ENCODE measurements around the gene FAM13A. TPM values are rescaled to one million over a fixed set of nuclear protein-coding genes. Genes with fewer than 3 reads are reported as not detected.

FAM13A gene
- total and polyA plus RNA-seq, 10 of the 15 experiments (the other 5 are each of a cell fraction or from before 2014, with no cell fraction given), result 0.05 to 1.8 (median 0.27) TPM; not detected in 1

DNA sequence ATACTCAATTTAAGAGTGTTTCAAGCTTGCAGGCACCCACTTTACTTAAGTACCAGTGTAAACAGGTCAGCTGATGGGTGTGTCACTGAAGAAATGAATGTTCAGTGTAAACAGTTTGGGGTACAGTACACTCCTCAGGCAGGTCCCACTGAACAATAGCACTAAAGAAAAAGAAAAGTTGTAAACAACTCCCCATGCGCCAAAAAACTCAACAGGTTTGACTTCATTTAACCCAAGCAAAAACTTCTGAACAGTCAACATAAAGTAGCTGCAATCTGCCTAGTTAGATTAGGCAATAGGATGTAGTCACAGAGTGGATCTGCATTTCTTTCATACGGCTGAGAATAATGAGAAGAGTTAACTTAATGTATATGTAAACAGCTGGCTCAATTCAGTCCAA is 93.2 kb downstream of the FAM13A start:
- ChIA-PET CTCF (interaction anchor here (1.0 kb wide), 1 partner anchor 145 kb away, joined by 3 read pairs; no protein-coding TSS in a partner anchor), SMC1A (ENCODE audit: uncharacterized antibody, unreplicated experiment) (interaction anchor here (0.6 to 1.2 kb wide), 5 partner anchors 10 to 147 kb away, joined by 3 to 7 read pairs (median 3); no protein-coding TSS in a partner anchor), RAD21 (ENCODE audit: unreplicated experiment) (no interaction called here), POLR2A (no interaction called here)
- H3K27me3 ChIP-seq (replicated peaks in 1 of 2; ENCODE audit: control insufficient read depth in 2 of 2, insufficient read depth in 2 of 2, low read length in 1 of 2), result no peaks in the 10 kb centered on the region
- H3K4me2 ChIP-seq (ENCODE audit: control insufficient read depth, insufficient read depth), result no peak overlapping the region
- no peaks in the 10 kb centered on the region for H3K36me3 ChIP-seq (ENCODE audit: control insufficient read depth in 2 of 2, insufficient read depth in 2 of 2, low read length in 1 of 2)
- no peaks in the 10 kb centered on the region; the same call in 2 of the 3 replicates for H3K9me3 ChIP-seq (replicated peaks; ENCODE audit: control insufficient read depth, insufficient read depth, low read length)
- no peak overlapping the region for H3K4me3 ChIP-seq
- ATAC-seq (peak; percentile 42), FAIRE-seq (peak; percentile 13), DNase-seq (ENCODE audit: low read depth, low spot score) (no peak)
- in situ Hi-C loops (cut with MboI), result no loop called here
- no peak overlapping the region for H2AFZ ChIP-seq (ENCODE audit: control insufficient read depth, low read depth, low read length)
- 30% methylated on average over 2 of the region's 2 CpGs for WGBS (ENCODE audit: insufficient coverage, insufficient replicate concordance, low lambda C conversion rate, missing lambda C conversion rate)
- intact Hi-C loops (cut with micrococcal nuclease; ENCODE audit: unreplicated experiment), result no loop called here
- no peaks in the 10 kb centered on the region for H4K20me1 ChIP-seq (ENCODE audit: control insufficient read depth, insufficient read depth)
- no TSS peak for BruUV-seq (replicated peaks)
- H3K79me2 ChIP-seq (ENCODE audit: control insufficient read depth, insufficient read depth, low read length), result no peaks in the 10 kb centered on the region
- no peak overlapping the region for H3K27ac ChIP-seq (ENCODE audit: control insufficient read depth, insufficient read depth)
- TF ChIP-seq, protein P1, sequence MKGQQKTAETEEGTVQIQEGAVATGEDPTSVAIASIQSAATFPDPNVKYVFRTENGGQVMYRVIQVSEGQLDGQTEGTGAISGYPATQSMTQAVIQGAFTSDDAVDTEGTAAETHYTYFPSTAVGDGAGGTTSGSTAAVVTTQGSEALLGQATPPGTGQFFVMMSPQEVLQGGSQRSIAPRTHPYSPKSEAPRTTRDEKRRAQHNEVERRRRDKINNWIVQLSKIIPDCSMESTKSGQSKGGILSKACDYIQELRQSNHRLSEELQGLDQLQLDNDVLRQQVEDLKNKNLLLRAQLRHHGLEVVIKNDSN (IDR thresholded peaks at IDR 0.05; ENCODE audit: borderline replicate concordance, extremely low read length, insufficient read depth, low read depth, low read length), result no peak
- TF ChIP-seq EGR1 (IDR thresholded peaks at IDR 0.05; ENCODE audit: borderline replicate concordance in 1 of 2, low read depth in 2 of 2, low read length in 2 of 2) (no peak), MEF2A (IDR thresholded peaks at IDR 0.05; ENCODE audit: insufficient read depth, low read depth, low read length) (no peak), CREM (IDR thresholded peaks at IDR 0.05; ENCODE audit: low read depth) (no peak), CREB1 (IDR thresholded peaks at IDR 0.05; ENCODE audit: low read depth) (no peak), POLR2A (IDR thresholded peaks at IDR 0.05; ENCODE audit: low read depth, low read length) (no peak), NBN (IDR thresholded peaks at IDR 0.05) (no peak), EZH2 (IDR thresholded peaks at IDR 0.05; ENCODE audit: borderline replicate concordance, control insufficient read depth, low read depth, low read length) (no peak), LARP7 (IDR thresholded peaks at IDR 0.05) (no peak), FOXM1 (IDR thresholded peaks at IDR 0.05; ENCODE audit: low read depth, low read length) (no peak), STAT3 (IDR thresholded peaks at IDR 0.05; ENCODE audit: low read depth, low read length) (no peak), MYB (IDR thresholded peaks at IDR 0.05; ENCODE audit: borderline replicate concordance, low read depth, low read length) (no peak), TCF3 (IDR thresholded peaks at IDR 0.05; ENCODE audit: borderline replicate concordance, insufficient read depth, low read depth, low read length) (no peak), JUND (IDR thresholded peaks at IDR 0.05; ENCODE audit: low read depth, low read length) (no peak), GATAD2B (conservative IDR thresholded peaks at IDR 0.05; ENCODE audit: low read depth) (no peak), NR2C1 (IDR thresholded peaks at IDR 0.05) (no peak), MTA3 (IDR thresholded peaks at IDR 0.05; ENCODE audit: borderline replicate concordance, low read length) (no peak)
- TF ChIP-seq, protein P2, sequence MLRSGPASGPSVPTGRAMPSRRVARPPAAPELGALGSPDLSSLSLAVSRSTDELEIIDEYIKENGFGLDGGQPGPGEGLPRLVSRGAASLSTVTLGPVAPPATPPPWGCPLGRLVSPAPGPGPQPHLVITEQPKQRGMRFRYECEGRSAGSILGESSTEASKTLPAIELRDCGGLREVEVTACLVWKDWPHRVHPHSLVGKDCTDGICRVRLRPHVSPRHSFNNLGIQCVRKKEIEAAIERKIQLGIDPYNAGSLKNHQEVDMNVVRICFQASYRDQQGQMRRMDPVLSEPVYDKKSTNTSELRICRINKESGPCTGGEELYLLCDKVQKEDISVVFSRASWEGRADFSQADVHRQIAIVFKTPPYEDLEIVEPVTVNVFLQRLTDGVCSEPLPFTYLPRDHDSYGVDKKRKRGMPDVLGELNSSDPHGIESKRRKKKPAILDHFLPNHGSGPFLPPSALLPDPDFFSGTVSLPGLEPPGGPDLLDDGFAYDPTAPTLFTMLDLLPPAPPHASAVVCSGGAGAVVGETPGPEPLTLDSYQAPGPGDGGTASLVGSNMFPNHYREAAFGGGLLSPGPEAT (IDR thresholded peaks at IDR 0.05; ENCODE audit: low read depth), result no peak
- TF ChIP-seq, protein P3, sequence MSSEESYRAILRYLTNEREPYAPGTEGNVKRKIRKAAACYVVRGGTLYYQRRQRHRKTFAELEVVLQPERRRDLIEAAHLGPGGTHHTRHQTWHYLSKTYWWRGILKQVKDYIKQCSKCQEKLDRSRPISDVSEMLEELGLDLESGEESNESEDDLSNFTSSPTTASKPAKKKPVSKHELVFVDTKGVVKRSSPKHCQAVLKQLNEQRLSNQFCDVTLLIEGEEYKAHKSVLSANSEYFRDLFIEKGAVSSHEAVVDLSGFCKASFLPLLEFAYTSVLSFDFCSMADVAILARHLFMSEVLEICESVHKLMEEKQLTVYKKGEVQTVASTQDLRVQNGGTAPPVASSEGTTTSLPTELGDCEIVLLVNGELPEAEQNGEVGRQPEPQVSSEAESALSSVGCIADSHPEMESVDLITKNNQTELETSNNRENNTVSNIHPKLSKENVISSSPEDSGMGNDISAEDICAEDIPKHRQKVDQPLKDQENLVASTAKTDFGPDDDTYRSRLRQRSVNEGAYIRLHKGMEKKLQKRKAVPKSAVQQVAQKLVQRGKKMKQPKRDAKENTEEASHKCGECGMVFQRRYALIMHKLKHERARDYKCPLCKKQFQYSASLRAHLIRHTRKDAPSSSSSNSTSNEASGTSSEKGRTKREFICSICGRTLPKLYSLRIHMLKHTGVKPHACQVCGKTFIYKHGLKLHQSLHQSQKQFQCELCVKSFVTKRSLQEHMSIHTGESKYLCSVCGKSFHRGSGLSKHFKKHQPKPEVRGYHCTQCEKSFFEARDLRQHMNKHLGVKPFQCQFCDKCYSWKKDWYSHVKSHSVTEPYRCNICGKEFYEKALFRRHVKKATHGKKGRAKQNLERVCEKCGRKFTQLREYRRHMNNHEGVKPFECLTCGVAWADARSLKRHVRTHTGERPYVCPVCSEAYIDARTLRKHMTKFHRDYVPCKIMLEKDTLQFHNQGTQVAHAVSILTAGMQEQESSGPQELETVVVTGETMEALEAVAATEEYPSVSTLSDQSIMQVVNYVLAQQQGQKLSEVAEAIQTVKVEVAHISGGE (CRISPR knock-in tag; IDR thresholded peaks at IDR 0.05), result no peak
- no peaks in the 10 kb centered on the region for H3K4me1 ChIP-seq (ENCODE audit: control insufficient read depth, insufficient read depth, low read length)
- no peak overlapping the region for H3K9ac ChIP-seq (ENCODE audit: control insufficient read depth, insufficient read depth, low read length)

All from GM12878 (cell line).